ENCODE data around the gene FCHO1.
"Not testable (repeated sequence)": the region's sequence is repeated elsewhere in the genome, so short reads cannot be mapped to it uniquely, and the experiment has no call there.

The FCHO1 gene

GRCh38 chr19:17762505-17763229, 11.4 kb downstream of the FCHO1 start:
- in situ Hi-C loops (cut with MboI; ENCODE audit: low sequenced_read_pairs) = no loop called here

GRCh38 chr19:17764348-17764747, 13.1 kb downstream of the FCHO1 start:
- in situ Hi-C loops (cut with MboI; ENCODE audit: low sequenced_read_pairs) = no loop called here

- in situ Hi-C loops (cut with MboI; ENCODE audit: low sequenced_read_pairs) = no loop called here
Observed at GRCh38 chr19:17765069-17765618, 13.9 kb downstream of the FCHO1 start.

GRCh38 chr19:17766543-17767131, 15.4 kb downstream of the FCHO1 start:
- in situ Hi-C loops (cut with MboI; ENCODE audit: low sequenced_read_pairs) = no loop called here

GRCh38 chr19:17767559-17767958, 16.3 kb downstream of the FCHO1 start:
- in situ Hi-C loops (cut with MboI; ENCODE audit: low sequenced_read_pairs) = no loop called here

GRCh38 chr19:17770613-17771012, 19.3 kb downstream of the FCHO1 start:
- in situ Hi-C loops (cut with MboI; ENCODE audit: low sequenced_read_pairs) = no loop called here

- in situ Hi-C loops (cut with MboI; ENCODE audit: low sequenced_read_pairs) = no loop called here
Observed at GRCh38 chr19:17772172-17772571, 20.9 kb downstream of the FCHO1 start.

- in situ Hi-C loops (cut with MboI; ENCODE audit: low sequenced_read_pairs) = no loop called here
Observed at GRCh38 chr19:17775245-17775927, 24.1 kb downstream of the FCHO1 start.

GRCh38 chr19:17775991-17776803, 24.9 kb downstream of the FCHO1 start:
- in situ Hi-C loops (cut with MboI; ENCODE audit: low sequenced_read_pairs) = no loop called here

GRCh38 chr19:17777840-17778239, 26.6 kb downstream of the FCHO1 start:
- in situ Hi-C loops (cut with MboI; ENCODE audit: low sequenced_read_pairs) = not testable (repeated sequence)

GRCh38 chr19:17778251-17778967, 27.1 kb downstream of the FCHO1 start:
- in situ Hi-C loops (cut with MboI; ENCODE audit: low sequenced_read_pairs) = no loop called here

- in situ Hi-C loops (cut with MboI; ENCODE audit: low sequenced_read_pairs) = no loop called here
Observed at GRCh38 chr19:17778968-17779929, 28.0 kb downstream of the FCHO1 start.

GRCh38 chr19:17780781-17781180, 29.5 kb downstream of the FCHO1 start:
- in situ Hi-C loops (cut with MboI; ENCODE audit: low sequenced_read_pairs) = no loop called here

GRCh38 chr19:17783721-17784120, 32.4 kb downstream of the FCHO1 start:
- in situ Hi-C loops (cut with MboI; ENCODE audit: low sequenced_read_pairs) = not testable (repeated sequence)

GRCh38 chr19:17784201-17785008, 33.1 kb downstream of the FCHO1 start:
- in situ Hi-C loops (cut with MboI; ENCODE audit: low sequenced_read_pairs) = no loop called here

- in situ Hi-C loops (cut with MboI; ENCODE audit: low sequenced_read_pairs) = no loop called here
Observed at GRCh38 chr19:17787274-17787913, 36.1 kb downstream of the FCHO1 start.

- in situ Hi-C loops (cut with MboI; ENCODE audit: low sequenced_read_pairs) = no loop called here
Observed at GRCh38 chr19:17788632-17789031, 37.4 kb downstream of the FCHO1 start.
